GM18499 (cell line): ENCODE data around the gene SLC25A24.

ENCODE experiments used
- ATAC-seq: cut with Tn5 transposase; IDR thresholded peaks from one replicate; pipeline ENCODE4 v1.9.1; 2021; ENCODE audit warnings: moderate number of reproducible peaks; ENCODE audit not compliant: insufficient read depth, unreplicated experiment

Gene SLC25A24

GRCh38 chr1:108109295-108109973, 90.7 kb downstream of the SLC25A24 start:
- no peak for ATAC-seq

- no peak for ATAC-seq
Measured at GRCh38 chr1:108108119-108108518, 92.0 kb downstream of the SLC25A24 start.

- ATAC-seq, result no peak
Measured at GRCh38 chr1:108107658-108108057, 92.5 kb downstream of the SLC25A24 start.

- no peak for ATAC-seq
Measured at GRCh38 chr1:108106775-108107174, 93.4 kb downstream of the SLC25A24 start.

GRCh38 chr1:108100148-108100547, 100.0 kb downstream of the SLC25A24 start:
- no peak for ATAC-seq

- no peak for ATAC-seq
Measured at GRCh38 chr1:108097018-108097417, 103.1 kb downstream of the SLC25A24 start.

- no peak for ATAC-seq
Measured at GRCh38 chr1:108096089-108096488, 104.1 kb downstream of the SLC25A24 start.

- no peak for ATAC-seq
Measured at GRCh38 chr1:108089477-108089876, 110.7 kb downstream of the SLC25A24 start.

- ATAC-seq, result no peak
Measured at GRCh38 chr1:108085628-108086027, 114.5 kb downstream of the SLC25A24 start.

- ATAC-seq, result no peak
Measured at GRCh38 chr1:108084866-108085477, 115.2 kb downstream of the SLC25A24 start.
